ENCODE data around the gene LMF1. TPM values are rescaled to one million over a fixed set of nuclear protein-coding genes. Genes with fewer than 3 reads are reported as not detected.

LMF1 gene
- total and polyA plus RNA-seq, 3 donors from 2014 or later, result 12.5 to 83.4 (median 66.6) TPM

DNA sequence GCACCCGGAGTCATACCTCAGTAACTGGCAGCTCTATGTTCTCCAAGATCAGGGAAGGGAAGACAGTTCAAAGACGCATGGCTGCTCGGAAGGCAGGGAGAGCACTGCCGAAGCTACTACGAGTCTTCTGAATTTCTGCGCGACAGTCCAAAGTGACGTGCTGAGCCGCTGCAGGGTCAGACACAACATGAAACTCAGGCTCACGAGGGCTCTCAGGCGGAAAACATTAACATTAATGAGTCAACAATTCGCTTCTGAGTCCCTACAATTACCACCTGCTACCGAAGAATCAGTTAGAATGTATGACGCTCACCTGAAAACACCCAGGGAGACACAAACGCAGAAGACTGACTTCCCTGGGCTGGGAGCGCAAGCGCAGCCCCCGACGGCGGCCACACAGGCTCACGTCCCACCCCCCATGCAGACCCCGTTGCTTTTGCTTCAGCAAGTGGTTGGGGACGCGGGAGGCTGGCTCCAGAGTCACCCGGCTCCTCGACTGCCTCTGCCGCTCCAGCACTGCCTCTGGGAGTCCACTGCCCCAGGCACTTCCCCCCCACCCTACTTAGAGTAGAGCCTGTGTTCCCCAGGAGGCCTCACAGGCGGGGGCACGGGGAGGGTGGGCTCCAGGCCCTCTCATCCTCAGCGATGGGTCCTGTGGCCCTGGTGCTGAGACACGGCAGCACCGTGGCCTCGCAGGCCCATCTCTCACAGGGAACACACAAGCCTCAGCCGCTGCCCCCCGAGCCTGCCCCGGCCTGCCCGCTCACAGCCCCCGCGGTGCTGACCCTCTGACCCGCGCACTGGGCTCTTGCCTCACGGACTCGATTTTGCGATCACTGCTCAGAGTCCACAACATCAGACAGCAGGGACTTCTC is 38.9 kb downstream of the LMF1 start:
- DNase-seq, result no peak
- Histone ChIP-seq H3K27ac (no peak overlapping the region), H3K36me3 (ENCODE audit: low read depth, missing control alignments) (no peaks in the 10 kb centered on the region), H3K27me3 (no peaks in the 10 kb centered on the region), H3K4me1 (no peaks in the 10 kb centered on the region), H3K9me3 (no peaks in the 10 kb centered on the region), H3K4me3 (no peak overlapping the region)
- TF ChIP-seq, protein P1, sequence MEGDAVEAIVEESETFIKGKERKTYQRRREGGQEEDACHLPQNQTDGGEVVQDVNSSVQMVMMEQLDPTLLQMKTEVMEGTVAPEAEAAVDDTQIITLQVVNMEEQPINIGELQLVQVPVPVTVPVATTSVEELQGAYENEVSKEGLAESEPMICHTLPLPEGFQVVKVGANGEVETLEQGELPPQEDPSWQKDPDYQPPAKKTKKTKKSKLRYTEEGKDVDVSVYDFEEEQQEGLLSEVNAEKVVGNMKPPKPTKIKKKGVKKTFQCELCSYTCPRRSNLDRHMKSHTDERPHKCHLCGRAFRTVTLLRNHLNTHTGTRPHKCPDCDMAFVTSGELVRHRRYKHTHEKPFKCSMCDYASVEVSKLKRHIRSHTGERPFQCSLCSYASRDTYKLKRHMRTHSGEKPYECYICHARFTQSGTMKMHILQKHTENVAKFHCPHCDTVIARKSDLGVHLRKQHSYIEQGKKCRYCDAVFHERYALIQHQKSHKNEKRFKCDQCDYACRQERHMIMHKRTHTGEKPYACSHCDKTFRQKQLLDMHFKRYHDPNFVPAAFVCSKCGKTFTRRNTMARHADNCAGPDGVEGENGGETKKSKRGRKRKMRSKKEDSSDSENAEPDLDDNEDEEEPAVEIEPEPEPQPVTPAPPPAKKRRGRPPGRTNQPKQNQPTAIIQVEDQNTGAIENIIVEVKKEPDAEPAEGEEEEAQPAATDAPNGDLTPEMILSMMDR (IDR thresholded peaks at IDR 0.05), result no peak
- TF ChIP-seq POLR2A (IDR thresholded peaks at IDR 0.05), result no peak
- WGBS, 2 donors, result 93 to 95% methylated on average over 39 to 44 of the region's 44 CpGs
- intact Hi-C loops (cut with DNase I; ENCODE audit: low total_unique reads), result no loop called here

DNA sequence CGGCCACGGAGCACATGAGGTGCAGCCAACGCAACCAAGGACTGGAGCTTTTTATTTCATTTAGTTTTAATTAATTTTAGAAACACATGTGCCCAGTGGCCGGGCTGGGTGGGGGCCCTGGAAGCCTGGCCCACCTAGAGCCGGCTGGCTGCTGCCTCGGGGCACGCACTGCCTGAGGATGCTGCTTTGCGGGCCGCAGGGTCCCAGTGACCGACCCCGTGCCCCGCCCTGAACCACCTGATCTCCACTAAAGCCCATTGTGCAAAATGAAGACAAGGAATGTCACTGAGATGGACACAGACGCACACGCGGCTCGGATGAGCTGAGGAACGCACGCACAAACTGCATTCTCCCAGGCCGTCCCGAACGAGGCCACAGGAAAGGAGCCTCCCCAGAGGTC is 39.6 kb downstream of the LMF1 start:
- no peaks in the 10 kb centered on the region for H3K36me3 ChIP-seq (ENCODE audit: low read depth, missing control alignments)
- H3K27ac ChIP-seq, result no peak overlapping the region
- 95 to 96% methylated on average over 21 of the region's 21 CpGs for WGBS, 2 donors
- H3K9me3 ChIP-seq, result no peaks in the 10 kb centered on the region
- DNase-seq, result no peak
- H3K4me3 ChIP-seq, result no peak overlapping the region
- no peaks in the 10 kb centered on the region for H3K27me3 ChIP-seq
- intact Hi-C loops (cut with DNase I; ENCODE audit: low total_unique reads), result no loop called here
- TF ChIP-seq POLR2A (IDR thresholded peaks at IDR 0.05), result no peak
- no peaks in the 10 kb centered on the region for H3K4me1 ChIP-seq

DNA sequence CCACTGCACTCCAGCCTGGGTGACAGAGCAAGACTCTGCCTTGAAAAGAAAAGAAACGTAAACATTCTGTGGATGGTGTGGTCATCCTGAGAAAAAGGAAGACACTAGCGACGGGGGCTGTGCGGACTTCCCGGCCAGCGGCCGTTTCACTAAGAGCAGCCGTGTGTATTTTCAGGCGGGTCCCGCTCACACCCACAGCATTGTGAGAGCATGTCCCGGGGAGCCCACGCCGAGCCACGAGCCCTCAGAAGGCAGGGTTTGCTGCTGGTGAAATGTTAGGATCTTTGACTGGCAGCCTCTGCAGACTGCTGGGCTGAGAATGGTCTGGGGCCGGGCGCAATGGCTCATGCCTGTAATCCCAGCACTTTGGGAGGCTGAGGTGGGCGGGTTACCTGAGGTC is 40.3 kb downstream of the LMF1 start:
- TF ChIP-seq, protein P1 (IDR thresholded peaks at IDR 0.05), result no peak
- no peak for TF ChIP-seq POLR2A (IDR thresholded peaks at IDR 0.05)
- intact Hi-C loops (cut with DNase I; ENCODE audit: low total_unique reads), result no loop called here
- Histone ChIP-seq H3K27ac (no peak overlapping the region), H3K36me3 (ENCODE audit: low read depth, missing control alignments) (no peaks in the 10 kb centered on the region), H3K27me3 (no peaks in the 10 kb centered on the region), H3K4me1 (no peaks in the 10 kb centered on the region), H3K9me3 (no peaks in the 10 kb centered on the region), H3K4me3 (no peak overlapping the region)
- DNase-seq, result no peak
- 94 to 95% methylated on average over 17 of the region's 17 CpGs for WGBS, 2 donors

DNA sequence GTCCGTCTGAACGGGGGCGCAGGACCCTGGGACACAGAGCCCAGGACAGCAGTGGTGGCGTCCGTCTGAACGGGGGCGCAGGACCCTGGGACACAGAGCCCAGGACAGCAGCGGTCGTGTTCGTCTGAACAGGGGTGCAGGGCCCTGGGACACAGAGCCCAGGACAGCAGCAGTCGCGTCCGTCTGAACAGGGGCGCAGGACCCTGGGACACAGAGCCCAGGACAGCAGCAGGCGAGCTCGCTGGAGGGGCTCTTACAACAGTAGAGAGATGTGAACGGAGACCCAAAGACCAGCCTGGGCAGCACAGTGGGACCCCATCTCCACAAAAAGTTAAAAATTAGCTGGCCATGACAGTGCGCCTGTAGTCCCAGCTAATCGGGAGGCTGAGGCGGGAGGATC is 40.7 kb downstream of the LMF1 start:
- Histone ChIP-seq H3K27ac (no peak overlapping the region), H3K4me3 (no peak overlapping the region), H3K4me1 (no peaks in the 10 kb centered on the region), H3K9me3 (no peaks in the 10 kb centered on the region), H3K27me3 (no peaks in the 10 kb centered on the region), H3K36me3 (ENCODE audit: low read depth, missing control alignments) (no peaks in the 10 kb centered on the region)
- intact Hi-C loops (cut with DNase I; ENCODE audit: low total_unique reads), result no loop called here
- TF ChIP-seq, protein P1 (IDR thresholded peaks at IDR 0.05), result no peak
- TF ChIP-seq POLR2A (IDR thresholded peaks at IDR 0.05), result no peak
- no peak for DNase-seq
- WGBS, 2 donors, result 93 to 96% methylated on average over 20 of the region's 20 CpGs

DNA sequence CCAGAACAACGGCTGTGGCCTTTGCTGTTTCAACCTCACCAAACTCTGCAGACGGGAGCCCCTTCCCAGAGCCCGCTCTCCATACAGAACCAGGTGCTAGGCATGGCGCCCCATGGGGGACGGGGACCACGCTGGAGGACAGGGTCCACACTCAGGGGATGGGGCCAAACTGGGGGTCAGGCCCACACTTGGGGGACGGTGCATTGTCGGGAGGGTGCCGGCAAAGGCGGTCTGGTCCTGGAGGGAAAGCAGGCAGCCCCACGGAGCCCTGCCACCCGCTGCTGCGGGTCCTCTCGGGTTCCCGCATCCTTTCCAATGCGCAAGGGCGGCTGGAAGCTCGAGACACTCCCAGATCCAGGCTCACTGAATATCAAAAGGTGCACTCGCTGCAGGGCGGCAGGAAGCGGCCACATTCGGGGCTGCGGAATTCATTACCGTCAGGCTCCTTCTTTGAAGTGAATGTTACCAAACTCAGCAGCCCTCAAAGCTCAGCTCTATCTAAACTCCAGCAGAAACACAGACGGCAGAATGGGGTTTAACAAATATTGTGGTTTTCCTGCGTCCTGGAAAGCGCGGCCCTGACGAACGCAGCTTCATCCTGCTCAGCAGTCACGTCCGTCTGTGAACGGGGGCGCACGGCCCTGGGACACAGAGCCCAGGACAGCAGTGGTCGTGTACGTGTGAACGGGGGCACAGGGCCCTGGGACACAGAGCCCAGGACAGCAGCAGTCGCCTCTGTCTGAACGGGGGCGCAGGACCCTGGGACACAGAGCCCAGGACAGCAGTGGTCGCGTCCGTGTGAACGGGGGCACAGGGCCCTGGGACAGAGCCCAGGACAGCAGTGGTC is 41.3 kb downstream of the LMF1 start:
- Histone ChIP-seq H3K27me3 (no peaks in the 10 kb centered on the region), H3K4me1 (no peaks in the 10 kb centered on the region), H3K27ac (no peak overlapping the region), H3K9me3 (no peaks in the 10 kb centered on the region), H3K36me3 (ENCODE audit: low read depth, missing control alignments) (no peaks in the 10 kb centered on the region), H3K4me3 (no peak overlapping the region)
- TF ChIP-seq, protein P1 (IDR thresholded peaks at IDR 0.05), result no peak
- TF ChIP-seq POLR2A (IDR thresholded peaks at IDR 0.05), result no peak
- 93 to 94% methylated on average over 31 to 45 of the region's 45 CpGs for WGBS, 2 donors
- intact Hi-C loops (cut with DNase I; ENCODE audit: low total_unique reads), result no loop called here
- no peak for DNase-seq
